ENCODE measurements around the gene POLD3.

- TF ChIP-seq CTCF (IDR thresholded peaks at IDR 0.05; ENCODE audit: borderline replicate concordance, extremely low read depth, low read length, poor library complexity, severe bottlenecking), result no peak
- no peak for TF ChIP-seq EZH2 (IDR thresholded peaks at IDR 0.05; ENCODE audit: borderline replicate concordance, low read depth, low read length, severe bottlenecking)
These were observed 45.3 kb downstream of the POLD3 start for GRCh38 chr11:74637700-74638099.

Data from DND-41 (cell line).